GM19395 (cell line): ENCODE results near the gene TMEM141.
"Not testable (repeated sequence)": the region's sequence is repeated elsewhere in the genome, so short reads cannot be mapped to it uniquely, and the experiment has no call there.

ENCODE experiments used
- ATAC-seq: cut with Tn5 transposase; IDR thresholded peaks from one replicate; pipeline ENCODE4 v1.9.1; 2021; ENCODE audit warnings: mild to moderate bottlenecking, moderate library complexity; ENCODE audit not compliant: unreplicated experiment

The TMEM141 gene

GRCh38 chr9:136793086-136793946, 2.2 kb downstream of the TMEM141 start:
- no peak for ATAC-seq

GRCh38 chr9:136794281-136794999, 3.3 kb downstream of the TMEM141 start:
- no peak for ATAC-seq

- no peak for ATAC-seq
Observed at GRCh38 chr9:136795000-136795348, 3.8 kb downstream of the TMEM141 start.

- ATAC-seq, result no peak
Observed at GRCh38 chr9:136796238-136796774, 5.2 kb downstream of the TMEM141 start, which contains the start of gene CCDC183. CCDC183 (plus strand) TSS chr9:136796338; CDS start chr9:136796398, 60 bp downstream.

- not testable (repeated sequence) for ATAC-seq
Observed at GRCh38 chr9:136796775-136797347, 5.7 kb downstream of the TMEM141 start.

- no peak for ATAC-seq
Observed at GRCh38 chr9:136798708-136799078, 7.5 kb downstream of the TMEM141 start.

GRCh38 chr9:136799079-136799853, 8.1 kb downstream of the TMEM141 start:
- ATAC-seq, result no peak

- ATAC-seq, result peak; percentile 48
Observed at GRCh38 chr9:136799854-136800657, 8.9 kb downstream of the TMEM141 start.

GRCh38 chr9:136802321-136802720, 11.2 kb downstream of the TMEM141 start:
- no peak for ATAC-seq

GRCh38 chr9:136803009-136803550, 11.9 kb downstream of the TMEM141 start:
- ATAC-seq, result not testable (repeated sequence)

- ATAC-seq, result no peak
Observed at GRCh38 chr9:136803551-136804508, 12.7 kb downstream of the TMEM141 start.

- ATAC-seq, result no peak
Observed at GRCh38 chr9:136804509-136805206, 13.5 kb downstream of the TMEM141 start.

GRCh38 chr9:136805207-136805740, 14.1 kb downstream of the TMEM141 start:
- ATAC-seq, result no peak

- no peak for ATAC-seq
Observed at GRCh38 chr9:136806067-136806466, 14.9 kb downstream of the TMEM141 start.

GRCh38 chr9:136806631-136807201, 15.6 kb downstream of the TMEM141 start:
- ATAC-seq, result no peak

GRCh38 chr9:136807281-136808074, 16.3 kb downstream of the TMEM141 start, which contains the start of gene RABL6:
RABL6 (plus strand) TSS chr9:136807948; CDS start chr9:136808197, 249 bp downstream.
- ATAC-seq, result peak; percentile 77
